GM10266 (cell line): ENCODE measurements around the gene DNASE2B.

Experiments used
- DNase-seq: peaks from one replicate; pipeline ENCODE4 v3.0.0; 2012; ENCODE audit errors: extremely low spot score
- TF ChIP-seq, protein P1 (sequence below): IDR thresholded peaks from 2 replicates; pipeline ENCODE4 v1.5.1; 2012; ENCODE audit warnings: mild to moderate bottlenecking, low read depth; ENCODE audit not compliant: control insufficient read depth, insufficient read depth; ENCODE audit errors: missing control alignments

The DNASE2B gene

DNA sequence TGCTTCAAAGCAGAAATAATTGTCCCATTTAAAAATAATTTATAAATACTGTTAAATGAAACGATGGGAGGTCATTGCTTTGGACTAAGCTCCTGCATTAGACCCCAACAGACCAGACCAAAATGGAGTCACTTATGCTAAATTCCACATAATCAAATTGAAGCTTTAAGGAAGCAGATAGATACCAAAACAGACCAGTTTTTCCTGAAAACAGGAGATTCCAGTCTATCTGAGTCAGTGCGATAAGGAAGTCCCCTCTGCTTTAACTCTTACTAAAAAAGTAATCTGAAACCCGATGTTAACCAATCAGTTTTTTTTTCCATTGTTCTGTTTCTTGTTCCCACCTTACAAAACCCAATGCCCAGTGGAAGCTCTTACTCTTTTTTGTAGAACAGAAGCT is 16.2 kb upstream of the DNASE2B start:
- DNase-seq: no peak

DNA sequence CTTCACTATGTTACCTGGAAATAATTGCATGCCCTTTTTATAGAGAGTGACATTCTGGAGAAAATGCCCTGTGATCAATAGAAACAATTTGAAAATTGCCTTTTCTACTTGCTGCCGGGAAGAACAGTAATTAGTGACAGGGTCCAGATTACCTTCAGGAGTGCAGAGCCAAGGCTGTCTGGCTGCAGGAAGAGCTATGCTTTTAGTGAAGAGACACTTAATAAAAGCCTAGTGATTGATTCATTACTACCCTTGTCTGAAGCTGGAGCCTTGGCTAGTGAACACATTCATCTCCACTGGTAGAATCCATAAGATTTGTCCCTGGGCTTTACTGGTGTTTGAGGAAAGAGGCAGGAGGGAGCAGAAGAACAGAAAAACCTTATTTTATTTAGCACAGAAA is 12.9 kb upstream of the DNASE2B start:
- DNase-seq: no peak
- TF ChIP-seq, protein P1, sequence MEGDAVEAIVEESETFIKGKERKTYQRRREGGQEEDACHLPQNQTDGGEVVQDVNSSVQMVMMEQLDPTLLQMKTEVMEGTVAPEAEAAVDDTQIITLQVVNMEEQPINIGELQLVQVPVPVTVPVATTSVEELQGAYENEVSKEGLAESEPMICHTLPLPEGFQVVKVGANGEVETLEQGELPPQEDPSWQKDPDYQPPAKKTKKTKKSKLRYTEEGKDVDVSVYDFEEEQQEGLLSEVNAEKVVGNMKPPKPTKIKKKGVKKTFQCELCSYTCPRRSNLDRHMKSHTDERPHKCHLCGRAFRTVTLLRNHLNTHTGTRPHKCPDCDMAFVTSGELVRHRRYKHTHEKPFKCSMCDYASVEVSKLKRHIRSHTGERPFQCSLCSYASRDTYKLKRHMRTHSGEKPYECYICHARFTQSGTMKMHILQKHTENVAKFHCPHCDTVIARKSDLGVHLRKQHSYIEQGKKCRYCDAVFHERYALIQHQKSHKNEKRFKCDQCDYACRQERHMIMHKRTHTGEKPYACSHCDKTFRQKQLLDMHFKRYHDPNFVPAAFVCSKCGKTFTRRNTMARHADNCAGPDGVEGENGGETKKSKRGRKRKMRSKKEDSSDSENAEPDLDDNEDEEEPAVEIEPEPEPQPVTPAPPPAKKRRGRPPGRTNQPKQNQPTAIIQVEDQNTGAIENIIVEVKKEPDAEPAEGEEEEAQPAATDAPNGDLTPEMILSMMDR: no peak

More for the DNA sequence above, 16.2 kb upstream of the DNASE2B start:
- TF ChIP-seq, protein P1: no peak

- DNase-seq: no peak
- TF ChIP-seq, protein P1: no peak
These were observed 11.4 kb upstream of the DNASE2B start for GRCh38 chr1:84386716-84387479.

DNA sequence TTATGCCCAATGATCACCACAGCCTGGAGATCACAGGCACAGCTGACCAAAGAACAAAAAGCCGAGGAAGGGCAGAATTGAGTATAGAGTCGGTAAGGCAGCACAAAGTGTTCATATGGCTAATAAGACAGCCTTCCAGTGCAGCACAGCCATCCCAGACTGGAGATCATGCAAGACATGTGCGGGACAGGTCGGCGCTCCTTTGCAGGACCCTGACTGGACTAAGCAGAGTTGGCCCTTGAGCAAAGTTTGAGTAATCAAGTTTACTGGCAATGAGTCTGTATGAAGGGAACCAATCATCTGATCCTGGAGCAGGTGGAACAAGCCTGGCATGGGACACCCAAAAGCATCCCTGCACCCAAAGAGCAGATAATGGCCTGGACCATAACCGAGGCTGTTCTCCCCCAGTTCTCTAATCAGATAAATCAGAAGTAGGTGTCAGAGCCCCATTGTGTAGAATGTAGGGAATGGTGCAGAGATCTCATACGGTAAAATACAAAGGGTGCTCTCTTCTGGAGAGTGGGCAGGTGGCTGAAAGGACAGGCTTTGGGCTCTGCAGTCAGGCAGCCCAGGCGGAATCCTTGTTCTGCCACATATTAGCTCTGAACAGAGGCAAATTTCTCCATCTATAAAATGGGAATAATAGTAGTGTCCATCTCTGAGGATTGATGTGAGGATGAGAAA is 10.7 kb upstream of the DNASE2B start:
- DNase-seq: no peak
- TF ChIP-seq, protein P1: no peak

GRCh38 chr1:84390226-84390625 is 8.1 kb upstream of the DNASE2B start:
- no peak for DNase-seq
- TF ChIP-seq, protein P1: no peak

GRCh38 chr1:84401156-84401555 is 2.9 kb downstream of the DNASE2B start:
- no peak for DNase-seq
- TF ChIP-seq, protein P1: no peak

DNA sequence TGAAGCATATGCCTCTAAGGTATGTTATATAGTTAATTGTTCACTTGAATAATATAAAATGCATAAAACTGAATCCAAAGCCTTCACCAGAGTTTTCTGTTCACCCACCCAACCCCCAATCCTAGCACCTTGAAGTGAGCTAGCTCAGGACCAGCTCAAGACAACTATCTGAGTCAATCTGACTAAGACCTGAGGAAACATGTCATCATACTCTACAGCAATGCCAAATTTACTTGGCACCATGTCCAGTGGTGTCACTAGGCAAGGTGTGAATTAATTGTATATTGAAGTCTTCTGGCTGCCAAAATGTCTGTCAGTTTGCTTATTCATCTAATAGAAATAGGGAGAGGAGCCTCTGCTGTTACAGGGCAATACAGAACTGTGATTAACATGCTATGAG is 3.8 kb downstream of the DNASE2B start:
- DNase-seq: no peak
- TF ChIP-seq, protein P1: no peak
